ENCODE results near the gene USP31.

The USP31 gene

DNA sequence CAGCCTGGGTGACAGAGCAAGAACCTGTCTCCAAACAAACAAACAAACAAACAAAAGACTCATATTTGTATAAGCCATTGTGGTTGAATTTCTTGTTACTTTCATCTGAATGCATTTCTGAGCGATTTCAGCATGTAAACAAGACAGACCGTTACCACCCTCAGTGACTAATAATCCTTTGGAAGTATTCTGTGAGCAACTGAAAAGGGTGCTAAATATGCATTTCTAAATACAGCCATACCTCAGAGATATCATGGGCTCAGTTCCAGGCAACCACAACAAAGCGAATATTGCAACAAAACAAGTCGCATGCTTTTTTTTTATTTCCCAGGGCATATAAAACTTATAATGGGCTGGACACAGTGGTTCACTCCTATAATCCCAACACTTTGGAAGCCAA is 109.0 kb downstream of the USP31 start (continued):
- TF ChIP-seq, protein P1, sequence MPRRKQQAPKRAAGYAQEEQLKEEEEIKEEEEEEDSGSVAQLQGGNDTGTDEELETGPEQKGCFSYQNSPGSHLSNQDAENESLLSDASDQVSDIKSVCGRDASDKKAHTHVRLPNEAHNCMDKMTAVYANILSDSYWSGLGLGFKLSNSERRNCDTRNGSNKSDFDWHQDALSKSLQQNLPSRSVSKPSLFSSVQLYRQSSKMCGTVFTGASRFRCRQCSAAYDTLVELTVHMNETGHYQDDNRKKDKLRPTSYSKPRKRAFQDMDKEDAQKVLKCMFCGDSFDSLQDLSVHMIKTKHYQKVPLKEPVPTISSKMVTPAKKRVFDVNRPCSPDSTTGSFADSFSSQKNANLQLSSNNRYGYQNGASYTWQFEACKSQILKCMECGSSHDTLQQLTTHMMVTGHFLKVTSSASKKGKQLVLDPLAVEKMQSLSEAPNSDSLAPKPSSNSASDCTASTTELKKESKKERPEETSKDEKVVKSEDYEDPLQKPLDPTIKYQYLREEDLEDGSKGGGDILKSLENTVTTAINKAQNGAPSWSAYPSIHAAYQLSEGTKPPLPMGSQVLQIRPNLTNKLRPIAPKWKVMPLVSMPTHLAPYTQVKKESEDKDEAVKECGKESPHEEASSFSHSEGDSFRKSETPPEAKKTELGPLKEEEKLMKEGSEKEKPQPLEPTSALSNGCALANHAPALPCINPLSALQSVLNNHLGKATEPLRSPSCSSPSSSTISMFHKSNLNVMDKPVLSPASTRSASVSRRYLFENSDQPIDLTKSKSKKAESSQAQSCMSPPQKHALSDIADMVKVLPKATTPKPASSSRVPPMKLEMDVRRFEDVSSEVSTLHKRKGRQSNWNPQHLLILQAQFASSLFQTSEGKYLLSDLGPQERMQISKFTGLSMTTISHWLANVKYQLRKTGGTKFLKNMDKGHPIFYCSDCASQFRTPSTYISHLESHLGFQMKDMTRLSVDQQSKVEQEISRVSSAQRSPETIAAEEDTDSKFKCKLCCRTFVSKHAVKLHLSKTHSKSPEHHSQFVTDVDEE (CRISPR knock-in tag; IDR thresholded peaks at IDR 0.05) = no peak
- TF ChIP-seq ISL1 (CRISPR knock-in tag; IDR thresholded peaks at IDR 0.05) (no peak), PPARA (CRISPR knock-in tag; IDR thresholded peaks at IDR 0.05; ENCODE audit: borderline replicate concordance) (no peak), ZFP30 (CRISPR knock-in tag; IDR thresholded peaks at IDR 0.05) (no peak)

DNA sequence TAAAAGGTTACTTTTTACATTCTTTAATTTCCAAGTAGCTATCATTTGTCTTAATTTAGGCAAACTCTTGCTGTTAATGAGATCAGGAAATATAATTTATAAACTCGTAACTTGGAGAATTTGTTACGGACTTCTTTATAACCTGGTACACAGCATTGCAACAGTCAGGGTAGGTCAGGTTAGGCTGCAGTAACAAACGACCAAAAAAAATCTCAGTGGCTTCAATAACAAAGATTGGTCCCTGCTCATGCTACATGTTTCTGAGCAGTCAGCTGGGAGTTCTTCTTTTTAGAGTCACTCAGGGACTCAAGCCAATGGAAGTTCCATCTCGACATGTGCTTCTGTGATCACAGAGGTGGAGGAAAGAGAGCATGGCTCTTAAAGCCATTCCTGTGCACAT is 110.1 kb downstream of the USP31 start:
- TF ChIP-seq SNAI2 (CRISPR knock-in tag; IDR thresholded peaks at IDR 0.05) (no peak), RARB (CRISPR knock-in tag; IDR thresholded peaks at IDR 0.05) (no peak), ZNF565 (CRISPR knock-in tag; conservative IDR thresholded peaks at IDR 0.05; ENCODE audit: low read depth) (no peak), ZNF8 (CRISPR knock-in tag; IDR thresholded peaks at IDR 0.05) (no peak), ISL1 (CRISPR knock-in tag; IDR thresholded peaks at IDR 0.05) (no peak), ARNTL (CRISPR knock-in tag; IDR thresholded peaks at IDR 0.05; ENCODE audit: borderline replicate concordance, low read depth) (no peak), CSRNP3 (CRISPR knock-in tag; IDR thresholded peaks at IDR 0.05) (no peak), TOX (CRISPR knock-in tag; IDR thresholded peaks at IDR 0.05; ENCODE audit: borderline replicate concordance) (no peak), OSR1 (CRISPR knock-in tag; IDR thresholded peaks at IDR 0.05) (no peak), POU6F1 (CRISPR knock-in tag; IDR thresholded peaks at IDR 0.05; ENCODE audit: borderline replicate concordance, low read depth) (no peak), PPARA (CRISPR knock-in tag; IDR thresholded peaks at IDR 0.05; ENCODE audit: borderline replicate concordance) (no peak), ESRRG (CRISPR knock-in tag; IDR thresholded peaks at IDR 0.05) (no peak), CSDC2 (CRISPR knock-in tag; IDR thresholded peaks at IDR 0.05) (no peak), ZFP30 (CRISPR knock-in tag; IDR thresholded peaks at IDR 0.05) (no peak), ZC3H10 (CRISPR knock-in tag; IDR thresholded peaks at IDR 0.05) (no peak), BACH2 (CRISPR knock-in tag; IDR thresholded peaks at IDR 0.05; ENCODE audit: borderline replicate concordance) (no peak), PATZ1 (CRISPR knock-in tag; IDR thresholded peaks at IDR 0.05; ENCODE audit: borderline replicate concordance) (no peak)
- TF ChIP-seq, protein P1 (CRISPR knock-in tag; IDR thresholded peaks at IDR 0.05) = no peak
- ATAC-seq = no peak

- TF ChIP-seq ZNF8 (CRISPR knock-in tag; IDR thresholded peaks at IDR 0.05) (no peak), ZNF565 (CRISPR knock-in tag; conservative IDR thresholded peaks at IDR 0.05; ENCODE audit: low read depth) (no peak)
- no peak for ATAC-seq
Measured at GRCh38 chr16:23035240-23035639, 114.0 kb downstream of the USP31 start.

All from SK-N-SH treated with all-trans-retinoic acid at 6 μM for 48 hours (cell line).